Testis (tissue), 3 donors: ENCODE results near the gene LYRM7. TPM values are rescaled to one million over a fixed set of nuclear protein-coding genes. Genes with fewer than 3 reads are reported as not detected.
A peak's percentile ranks its signal among the peaks of the same experiment; 100 is the strongest.
"Not testable (repeated sequence)": the region's sequence is repeated elsewhere in the genome, so short reads cannot be mapped to it uniquely, and the experiment has no call there.

Source experiments
- DNase-seq: peaks from one replicate; pipeline ENCODE4 v3.0.0-alpha.2; 2019
- H3K27ac ChIP-seq, 2 donors: fragments of 200-600 bp; sonication (generic); one replicate each; pipeline ENCODE4 v1.5.1; 2019
- H3K27me3 ChIP-seq: fragments of 200-600 bp; sonication (generic); one replicate; pipeline ENCODE4 v1.5.1; 2019
- H3K36me3 ChIP-seq: fragments of 200-600 bp; sonication (generic); one replicate; pipeline ENCODE4 v1.5.1; 2017; ENCODE audit warnings: low read depth; ENCODE audit errors: missing control alignments
- H3K4me1 ChIP-seq: fragments of 200-600 bp; sonication (generic); one replicate; pipeline ENCODE4 v1.5.1; 2019
- H3K4me3 ChIP-seq, 2 donors: fragments of 200-600 bp; sonication (generic); one replicate each; pipeline ENCODE4 v1.5.1; 2017 to 2019
- H3K9me3 ChIP-seq: fragments of 200-600 bp; sonication (generic); one replicate; pipeline ENCODE4 v1.5.1; 2017
- POLR2A ChIP-seq: fragments of 450-650 bp; IDR thresholded peaks from one replicate; pipeline ENCODE4 v1.6.1; 2017; ENCODE audit warnings: antibody characterized with exemption, mild to moderate bottlenecking, moderate library complexity
- WGBS, 2 donors: methylation state at CpG; one replicate each; pipeline ENCODE4 v1.1.5; 2018; 5-methylcytosine and 5-hydroxymethylcytosine counted together
- intact Hi-C: fragments of 100-400 bp; cut with DNase I; formaldehyde crosslinking; loops from one replicate; pipeline ENCODE4 v1.15.1; 2023; ENCODE audit warnings: low total_unique reads
- polyA plus RNA-seq: library from polyadenylated mRNA; stranded (reverse); fragments of 350-450 nt; fragmentation: Illumina TruSeq; extraction: RNeasy Lipid Tissue Mini Kit (QIAGEN cat#74804); gene quantifications from one replicate; pipeline ENCODE4 v1.2.3, GENCODE V29; 2014; ENCODE audit warnings: low read depth, low replicate concordance; ENCODE audit not compliant: insufficient read depth
- total RNA-seq, 2 donors: library from RNA; depleted of rRNA; stranded (reverse); fragments of >200 nt; gene quantifications; one replicate each; pipeline ENCODE4 v1.2.3, GENCODE V29; 2016
- TF ChIP-seq, protein P1 (sequence below), 3 experiments: fragments of 450-650 bp in 2 of 3; fragments of 200-600 bp in 1 of 3; sonication (generic) in 1 of 3; IDR thresholded peaks; one replicate each; pipeline ENCODE4 v1.5.1; 2016 to 2019; ENCODE audit warnings: antibody characterized with exemption in 3 of 3, mild to moderate bottlenecking in 2 of 3, moderate library complexity in 1 of 3

The LYRM7 gene
- total and polyA plus RNA-seq, 3 donors from 2014 or later = 12.1 to 14.4 (median 13.2) TPM

DNA sequence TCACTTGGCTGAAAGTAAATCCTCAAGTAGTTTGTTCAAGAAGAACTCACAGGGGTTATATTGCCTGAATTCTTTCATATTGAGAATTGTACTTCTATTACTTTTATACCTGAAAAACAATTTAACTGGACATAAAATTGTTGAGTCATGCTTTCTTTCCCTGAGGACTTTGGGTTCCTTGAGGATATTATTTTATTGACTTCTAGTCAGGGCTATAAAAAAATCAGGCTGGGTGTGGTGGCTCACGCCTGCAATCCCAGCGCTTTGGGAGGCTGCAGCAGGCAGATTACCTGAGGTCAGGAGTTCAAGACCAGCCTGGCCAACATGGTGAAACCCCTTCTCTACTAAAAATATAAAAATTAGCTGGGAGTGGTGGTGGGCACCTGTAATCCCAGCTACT, 75.2 kb downstream of the LYRM7 start:
- intact Hi-C loops = no loop called here
- 78 to 84% methylated on average over 2 of the region's 2 CpGs for WGBS, 2 donors
- Histone ChIP-seq H3K4me1 (peaks cover 5% of the 10 kb centered on the region), H3K27ac (peak overlapping the region; percentile 27 to 59), H3K36me3 (no peaks in the 10 kb centered on the region), H3K27me3 (no peaks in the 10 kb centered on the region), H3K9me3 (no peaks in the 10 kb centered on the region), H3K4me3 (no peak overlapping the region)
- TF ChIP-seq, protein P1, sequence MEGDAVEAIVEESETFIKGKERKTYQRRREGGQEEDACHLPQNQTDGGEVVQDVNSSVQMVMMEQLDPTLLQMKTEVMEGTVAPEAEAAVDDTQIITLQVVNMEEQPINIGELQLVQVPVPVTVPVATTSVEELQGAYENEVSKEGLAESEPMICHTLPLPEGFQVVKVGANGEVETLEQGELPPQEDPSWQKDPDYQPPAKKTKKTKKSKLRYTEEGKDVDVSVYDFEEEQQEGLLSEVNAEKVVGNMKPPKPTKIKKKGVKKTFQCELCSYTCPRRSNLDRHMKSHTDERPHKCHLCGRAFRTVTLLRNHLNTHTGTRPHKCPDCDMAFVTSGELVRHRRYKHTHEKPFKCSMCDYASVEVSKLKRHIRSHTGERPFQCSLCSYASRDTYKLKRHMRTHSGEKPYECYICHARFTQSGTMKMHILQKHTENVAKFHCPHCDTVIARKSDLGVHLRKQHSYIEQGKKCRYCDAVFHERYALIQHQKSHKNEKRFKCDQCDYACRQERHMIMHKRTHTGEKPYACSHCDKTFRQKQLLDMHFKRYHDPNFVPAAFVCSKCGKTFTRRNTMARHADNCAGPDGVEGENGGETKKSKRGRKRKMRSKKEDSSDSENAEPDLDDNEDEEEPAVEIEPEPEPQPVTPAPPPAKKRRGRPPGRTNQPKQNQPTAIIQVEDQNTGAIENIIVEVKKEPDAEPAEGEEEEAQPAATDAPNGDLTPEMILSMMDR (IDR thresholded peaks at IDR 0.05) = no peak
- no peak for TF ChIP-seq POLR2A
- no peak for DNase-seq

DNA sequence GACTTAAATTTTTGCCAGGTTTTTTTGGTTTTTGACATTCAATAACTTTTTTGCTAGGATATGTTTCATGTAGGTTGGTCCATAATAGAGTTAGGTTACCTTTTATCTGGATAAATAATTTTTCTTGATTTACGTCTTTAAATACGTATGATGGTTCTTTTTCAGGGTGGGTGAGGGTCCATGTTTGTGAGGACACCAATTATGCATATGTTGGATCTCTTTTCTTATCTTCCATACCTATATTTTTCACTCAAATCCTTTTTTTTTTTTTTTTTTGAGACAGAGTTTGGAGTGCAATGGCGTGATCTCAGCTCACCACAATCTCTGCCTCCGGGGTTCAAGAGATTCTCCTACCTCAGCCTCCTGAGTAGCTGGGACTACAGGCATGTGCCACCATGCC, 75.8 kb downstream of the LYRM7 start:
- H3K9me3 ChIP-seq = no peaks in the 10 kb centered on the region
- intact Hi-C loops = no loop called here
- no peak for TF ChIP-seq POLR2A
- TF ChIP-seq, protein P1 (IDR thresholded peaks at IDR 0.05) = no peak
- H3K4me1 ChIP-seq = peaks cover 5% of the 10 kb centered on the region
- H3K27ac ChIP-seq = no peak overlapping the region
- WGBS, 2 donors = 92 to 96% methylated on average over 4 of the region's 4 CpGs
- DNase-seq = no peak
- H3K4me3 ChIP-seq = no peak overlapping the region
- no peaks in the 10 kb centered on the region for H3K36me3 ChIP-seq
- no peaks in the 10 kb centered on the region for H3K27me3 ChIP-seq

DNA sequence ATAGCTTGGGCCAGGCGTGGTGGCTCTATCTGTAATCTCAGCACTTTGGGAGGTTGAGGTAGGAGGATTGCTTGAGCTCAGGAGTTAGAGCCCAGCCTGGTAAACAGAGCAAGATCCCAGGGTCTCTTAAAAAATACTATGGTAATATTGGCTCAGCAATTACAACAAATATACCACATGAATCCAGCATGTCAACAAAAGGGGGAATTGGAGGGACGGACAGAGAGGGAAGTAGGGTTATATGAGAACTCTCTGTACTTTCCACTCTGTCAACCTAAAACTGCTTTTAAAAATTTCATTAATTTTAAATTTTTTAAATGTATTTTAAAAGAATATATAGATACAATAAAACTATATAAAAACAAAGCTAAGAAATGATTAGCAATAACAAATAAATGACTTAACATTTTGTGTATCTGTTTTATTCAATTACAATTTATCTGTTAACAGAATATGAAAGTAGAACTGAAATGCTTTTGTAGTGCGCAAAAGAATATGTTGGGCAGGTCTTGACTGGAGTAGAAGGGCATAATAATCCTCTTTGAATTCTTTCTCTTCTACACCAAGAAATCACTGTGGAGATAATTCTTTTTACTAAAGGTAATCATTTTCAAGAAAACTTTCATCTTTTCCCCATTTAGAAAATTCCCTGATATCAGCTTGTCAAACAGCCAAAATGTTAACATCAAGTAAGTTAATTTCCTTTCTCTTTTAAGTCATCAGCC, 80.2 kb downstream of the LYRM7 start:
- Histone ChIP-seq H3K27ac (no peak overlapping the region), H3K4me1 (no peaks in the 10 kb centered on the region), H3K27me3 (no peaks in the 10 kb centered on the region), H3K4me3 (no peak overlapping the region), H3K36me3 (no peaks in the 10 kb centered on the region), H3K9me3 (no peaks in the 10 kb centered on the region)
- intact Hi-C loops = no loop called here
- DNase-seq = no peak
- WGBS, 2 donors = 64 to 68% methylated on average over 3 of the region's 3 CpGs
- no peak for TF ChIP-seq POLR2A
- TF ChIP-seq, protein P1 (IDR thresholded peaks at IDR 0.05) = no peak

DNA sequence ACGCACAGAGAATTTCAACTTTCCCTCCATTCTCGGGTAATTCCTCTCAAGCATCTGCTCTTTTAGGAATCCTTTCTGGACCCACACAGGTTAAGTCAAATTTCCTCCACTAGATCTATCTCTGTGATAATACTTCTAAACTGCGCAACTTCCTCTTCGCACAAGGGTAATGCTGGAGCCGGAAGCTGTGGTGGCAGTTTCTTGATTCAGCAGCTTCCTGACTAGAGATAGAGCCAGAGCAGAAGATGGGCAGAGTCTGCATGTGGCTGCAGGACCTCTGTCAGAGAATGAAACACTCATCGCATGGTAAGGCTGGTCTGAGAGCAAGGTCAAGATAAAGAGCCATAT, 82.1 kb downstream of the LYRM7 start:
- WGBS, 2 donors = 62 to 65% methylated on average over 6 of the region's 6 CpGs
- peak; percentile 55 for DNase-seq
- no peak overlapping the region for H3K27ac ChIP-seq

DNA sequence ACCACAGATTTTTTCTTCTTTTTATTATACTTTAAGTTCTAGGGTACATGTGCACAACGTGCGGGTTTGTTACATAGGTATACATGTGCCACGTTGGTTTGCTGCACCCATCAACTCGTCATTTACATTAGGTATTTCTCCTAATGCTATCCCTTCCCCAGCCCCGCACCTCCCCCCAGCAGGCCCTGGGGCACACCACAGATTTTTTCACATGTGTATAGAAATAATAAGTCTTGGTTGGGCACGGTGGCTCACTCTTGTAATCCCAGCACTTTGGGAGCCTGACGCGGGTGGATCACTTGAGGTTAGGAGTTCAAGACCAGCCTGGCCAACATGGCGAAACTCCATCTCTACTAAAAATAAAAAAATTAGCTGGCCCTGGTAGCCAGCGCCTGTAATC, 83.3 kb downstream of the LYRM7 start:
- H3K36me3 ChIP-seq, H3K4me1 ChIP-seq, H3K4me3 ChIP-seq, H3K9me3 ChIP-seq, DNase-seq, intact Hi-C loops, H3K27me3 ChIP-seq, H3K27ac ChIP-seq: not testable (repeated sequence)
- WGBS, 2 donors = 91 to 95% methylated on average over 10 of the region's 10 CpGs

More for the DNA sequence above, 82.1 kb downstream of the LYRM7 start:
- Histone ChIP-seq H3K9me3 (no peaks in the 10 kb centered on the region), H3K4me1 (no peaks in the 10 kb centered on the region), H3K27me3 (no peaks in the 10 kb centered on the region), H3K36me3 (no peaks in the 10 kb centered on the region), H3K4me3 (no peak overlapping the region)
- no peak for TF ChIP-seq POLR2A
- TF ChIP-seq, protein P1 (IDR thresholded peaks at IDR 0.05) = no peak
- intact Hi-C loops = no loop called here
